Uterus (tissue), 2 donors: Measurements from ENCODE around the gene LRRC70.

ENCODE experiments used
- CTCF ChIP-seq, 4 experiments: fragments of 200-600 bp in 2 of 4; fragments of 450-650 bp in 2 of 4; sonication (generic) in 2 of 4; IDR thresholded peaks; one replicate each; pipeline ENCODE4 v1.5.1; 2016 to 2019; ENCODE audit warnings: antibody characterized with exemption in 4 of 4, mild to moderate bottlenecking in 2 of 4, moderate library complexity in 1 of 4
- POLR2A ChIP-seq, 2 donors: fragments of 450-650 bp; IDR thresholded peaks; one replicate each; pipeline ENCODE4 v1.6.1; 2016; ENCODE audit warnings: antibody characterized with exemption in 2 of 2, mild to moderate bottlenecking in 1 of 2, moderate library complexity in 1 of 2

- TF ChIP-seq CTCF (IDR thresholded peaks at IDR 0.05) (no peak), POLR2A (IDR thresholded peaks at IDR 0.05) (no peak)
These were observed 39.3 kb downstream of the LRRC70 start for GRCh38 chr5:62617943-62618342.
